Inflammatory macrophage treated with lipopolysaccharide for 1 hour (primary cell): ENCODE data around the gene SOX6.

Experiments
- DNase-seq, 2 donors: peaks; one replicate each; pipeline ENCODE4 v3.0.0-alpha.2; 2020 to 2022

SOX6 gene

GRCh38 chr11:16363706-16364105, 7.4 kb upstream of the SOX6 start:
- no peak for DNase-seq

- no peak for DNase-seq
Measured at GRCh38 chr11:16361108-16361865, 4.9 kb upstream of the SOX6 start.

GRCh38 chr11:16359369-16359768, 3.0 kb upstream of the SOX6 start:
- no peak for DNase-seq

- DNase-seq, result no peak
Measured at GRCh38 chr11:16358726-16359125, 2.4 kb upstream of the SOX6 start.

DNA sequence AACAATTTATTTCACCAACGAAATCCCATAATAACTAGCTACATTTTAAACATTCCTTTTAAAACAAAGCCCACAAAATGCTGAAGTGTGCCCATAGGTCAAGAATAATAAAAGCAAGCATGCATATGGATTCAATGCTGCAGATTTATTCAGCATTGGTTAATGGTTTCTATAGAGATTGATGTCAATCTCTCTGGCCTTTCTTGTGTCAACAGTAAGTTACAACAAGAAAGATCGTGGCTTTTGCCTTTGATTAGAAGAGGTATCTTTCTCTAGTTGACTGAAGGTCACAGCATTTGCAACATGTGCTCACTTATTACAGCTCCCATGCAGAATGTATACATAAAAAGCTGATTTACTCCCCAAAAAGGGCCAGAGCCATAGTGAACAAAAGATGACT, 1.4 kb upstream of the SOX6 start:
- DNase-seq, result no peak

DNA sequence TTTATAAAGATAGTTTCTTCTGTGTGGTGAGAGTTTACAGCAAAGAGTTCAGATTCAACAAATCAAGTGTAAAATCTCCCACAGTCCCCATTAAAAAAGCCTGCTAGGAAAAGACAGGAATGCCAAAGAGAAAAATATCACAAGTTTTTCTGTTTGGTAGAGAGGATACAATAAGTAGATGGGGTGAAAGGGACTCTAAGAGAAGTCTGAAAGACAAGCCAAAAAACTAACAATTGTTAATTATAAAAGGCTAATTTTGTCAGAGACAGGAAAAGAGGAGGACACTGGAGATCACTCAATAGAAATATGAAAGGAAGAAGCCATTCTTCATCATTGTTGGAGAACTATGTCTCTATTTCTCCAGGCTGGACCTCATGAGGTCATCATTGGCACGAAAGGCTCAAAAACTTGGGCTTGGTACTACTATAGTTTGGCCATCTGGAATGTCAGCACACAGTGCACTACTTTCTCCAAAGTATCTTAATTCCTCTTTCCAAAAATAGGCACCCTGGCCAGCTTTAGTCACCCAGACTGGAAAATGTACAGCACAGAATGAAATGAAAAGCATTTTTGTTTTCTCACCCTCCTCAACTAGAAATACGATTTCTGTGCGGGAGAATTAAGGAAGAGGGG, 531 bp upstream of the SOX6 start:
- no peak for DNase-seq

- no peak for DNase-seq
Measured at GRCh38 chr11:16352707-16353106, 3.6 kb downstream of the SOX6 start.

GRCh38 chr11:16350125-16350524, 6.2 kb downstream of the SOX6 start:
- DNase-seq, result no peak

GRCh38 chr11:16347928-16348685, 8.2 kb downstream of the SOX6 start:
- no peak for DNase-seq

GRCh38 chr11:16346975-16347374, 9.4 kb downstream of the SOX6 start:
- no peak for DNase-seq

- DNase-seq, result no peak
Measured at GRCh38 chr11:16341853-16342252, 14.5 kb downstream of the SOX6 start.

GRCh38 chr11:16338393-16338792, 18.0 kb downstream of the SOX6 start:
- DNase-seq, result peak in 1 of 2 donors; percentile 33

GRCh38 chr11:16337421-16338213, 18.7 kb downstream of the SOX6 start:
- DNase-seq, result no peak

- DNase-seq, result no peak
Measured at GRCh38 chr11:16336721-16337120, 19.6 kb downstream of the SOX6 start.

GRCh38 chr11:16336204-16336603, 20.1 kb downstream of the SOX6 start:
- DNase-seq, result no peak

- no peak for DNase-seq
Measured at GRCh38 chr11:16335236-16335962, 20.9 kb downstream of the SOX6 start.

DNA sequence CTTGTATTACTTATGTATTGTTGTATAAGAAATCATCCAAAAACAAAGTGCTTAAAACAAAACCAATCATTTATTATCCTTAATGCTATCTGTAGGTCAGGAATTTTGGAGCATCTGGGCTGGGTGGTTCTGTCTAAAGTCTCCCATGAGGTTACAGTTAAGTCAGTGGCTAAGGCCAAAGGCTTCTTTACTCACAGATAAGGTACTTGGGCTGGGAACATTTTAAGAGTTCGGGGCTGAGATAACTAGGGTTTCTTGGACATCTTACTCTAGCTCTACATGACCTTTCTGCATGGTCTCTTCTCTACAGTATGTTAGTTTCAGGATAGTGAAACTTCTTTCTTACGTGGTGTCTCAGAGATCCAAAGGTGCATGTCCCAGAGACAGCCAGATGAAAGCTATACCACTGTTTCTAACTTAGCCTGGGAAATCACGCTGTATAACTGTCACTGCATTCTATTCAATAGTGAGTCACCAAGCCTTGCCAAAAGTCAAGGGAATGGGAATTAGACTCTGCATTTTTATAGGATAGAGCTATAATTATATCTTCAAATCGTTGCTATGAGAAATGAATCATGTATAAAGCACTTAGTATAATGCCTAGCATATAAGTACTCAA, 29.6 kb downstream of the SOX6 start:
- no peak for DNase-seq

DNA sequence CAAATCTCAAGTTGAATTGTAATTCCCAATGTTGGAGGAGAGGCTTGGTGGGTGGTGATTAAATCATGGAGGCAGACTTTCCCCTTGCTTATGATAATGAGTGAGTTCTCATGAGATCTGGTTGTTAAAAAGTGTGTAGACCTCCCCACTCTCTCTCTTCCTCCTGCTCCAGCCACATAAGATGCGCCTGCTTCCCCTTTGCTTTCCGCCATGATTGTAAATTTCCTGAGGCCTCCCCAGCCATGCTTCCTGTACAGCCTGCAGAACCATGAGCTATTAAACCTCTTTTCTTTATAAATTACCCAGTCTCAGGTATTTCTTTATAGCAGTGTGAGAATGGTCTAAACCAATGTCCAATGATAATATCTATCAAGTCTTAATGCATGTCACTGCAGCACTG, 34.2 kb downstream of the SOX6 start:
- no peak for DNase-seq

DNA sequence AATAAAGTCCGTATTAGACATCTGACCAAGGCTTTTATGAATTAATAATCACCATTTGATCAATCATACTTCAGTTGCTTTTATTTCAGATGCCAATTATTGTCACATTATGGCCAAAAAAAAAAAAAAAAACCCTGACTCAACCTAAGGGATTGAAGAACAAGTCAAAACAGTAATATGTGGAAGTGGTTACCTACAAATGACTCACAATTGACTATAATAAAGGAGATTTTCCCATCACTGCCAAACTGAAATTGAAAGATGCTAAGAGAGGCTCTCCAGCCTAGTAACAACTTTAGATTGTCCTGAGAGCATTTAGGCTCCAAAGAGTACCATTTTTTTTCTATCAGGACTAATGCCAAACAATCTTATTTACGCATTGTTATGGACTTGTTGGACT, 35.2 kb downstream of the SOX6 start:
- DNase-seq, result no peak

- DNase-seq, result no peak
Measured at GRCh38 chr11:16318320-16318719, 38.0 kb downstream of the SOX6 start.

DNA sequence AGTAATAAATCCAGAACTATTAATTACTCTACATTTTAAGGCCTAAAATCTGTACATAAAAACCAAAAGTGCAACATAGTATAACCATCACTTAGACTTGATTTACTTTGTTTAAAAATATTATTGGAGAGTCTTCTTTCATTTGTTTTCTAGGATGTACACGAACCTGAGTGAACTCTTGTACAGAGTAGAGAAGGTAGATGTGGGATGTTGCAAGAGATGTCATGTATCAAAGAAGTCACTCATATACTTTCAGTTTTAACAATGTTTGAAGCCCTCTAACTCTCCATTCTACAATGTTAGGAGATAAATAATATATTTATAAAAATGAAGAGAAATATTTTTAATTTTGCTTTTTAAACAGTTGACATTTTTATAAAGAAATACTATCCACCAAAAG, 38.6 kb downstream of the SOX6 start:
- DNase-seq, result no peak

DNA sequence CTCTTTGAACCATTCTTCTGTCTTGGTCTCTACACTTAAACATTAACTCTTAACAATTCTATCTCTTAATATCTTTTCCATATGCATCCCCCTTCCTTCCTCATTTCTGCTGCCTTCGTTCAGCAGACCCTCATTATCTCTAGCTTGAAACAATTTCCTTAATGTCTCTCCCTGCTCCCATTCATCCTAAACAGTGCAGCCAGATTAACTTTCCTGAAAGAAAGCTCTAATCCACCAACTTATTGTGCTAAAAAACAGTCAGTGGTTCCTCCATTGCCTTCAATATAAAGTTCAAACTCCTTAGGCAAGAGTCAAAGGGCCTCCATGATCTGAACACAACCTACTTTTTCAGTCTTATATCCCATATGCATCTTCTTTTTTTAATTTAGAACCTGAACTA, 42.5 kb downstream of the SOX6 start:
- no peak for DNase-seq
